B cell (primary cell): ENCODE results near the gene ATAT1.

ENCODE experiments used
- CTCF ChIP-seq: fragments of 200-600 bp; IDR thresholded peaks from one replicate; pipeline ENCODE4 v1.8.0; 2022; ENCODE audit warnings: antibody characterized with exemption, mild to moderate bottlenecking
- EZH2 ChIP-seq: IDR thresholded peaks from 2 replicates; pipeline ENCODE4 v1.6.1; 2012; ENCODE audit warnings: borderline replicate concordance, low read depth, mild to moderate bottlenecking, moderate library complexity, low read length; ENCODE audit not compliant: insufficient read depth, poor library complexity, severe bottlenecking

- no peak for TF ChIP-seq CTCF
- TF ChIP-seq EZH2: no peak
Measured at GRCh38 chr6:30589754-30590358, 36.8 kb upstream of the ATAT1 start.
